ENCODE measurements around the gene UNC50. TPM values are rescaled to one million over a fixed set of nuclear protein-coding genes. Genes with fewer than 3 reads are reported as not detected.

Gene UNC50
- total and polyA plus RNA-seq, 8 donors = 48.1 to 63.6 (median 54.6) TPM

DNA sequence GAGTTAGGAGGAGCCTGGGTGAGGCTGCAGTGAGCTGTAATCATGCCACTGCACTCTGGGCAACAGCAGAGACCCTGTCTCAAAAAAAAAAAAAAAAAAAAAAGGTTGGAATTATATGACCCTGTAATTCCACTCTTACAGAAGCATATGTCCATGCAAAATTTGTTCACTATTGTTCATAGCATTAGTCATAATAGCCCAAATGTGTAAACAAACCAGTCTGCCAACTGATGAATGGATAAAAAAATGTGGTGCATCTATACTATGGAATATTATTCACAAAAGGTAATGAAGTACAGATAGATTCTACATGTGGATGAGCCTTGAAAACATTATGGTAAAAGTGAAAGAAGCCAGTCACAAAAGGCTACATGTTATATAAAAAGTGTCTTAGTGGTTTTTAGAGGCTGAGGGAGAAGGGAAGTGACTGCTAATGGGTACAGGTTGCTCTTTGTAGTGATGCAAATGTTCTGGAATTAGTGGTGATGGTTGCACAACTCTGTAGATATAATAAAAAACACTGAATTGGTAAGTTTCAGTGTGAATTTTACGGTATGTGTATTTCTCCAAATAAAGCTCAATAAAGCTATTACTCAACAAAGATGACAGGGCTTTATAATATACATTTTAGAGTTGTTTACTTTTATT, 9.5 kb upstream of the UNC50 start:
- Histone ChIP-seq H3K4me1 (peaks cover 0 to 3% of the 10 kb centered on the region in 2 donors), H3K27me3 (no peaks in the 10 kb centered on the region), H3K9me3 (no peaks in the 10 kb centered on the region), H3K4me3 (no peak overlapping the region), H3K27ac (no peak overlapping the region), H3K36me3 (peaks cover 0 to 72% of the 10 kb centered on the region in 2 donors)
- DNase-seq = no peak
- intact Hi-C loops (cut with DNase I) = no loop called here
- TF ChIP-seq, protein P1, sequence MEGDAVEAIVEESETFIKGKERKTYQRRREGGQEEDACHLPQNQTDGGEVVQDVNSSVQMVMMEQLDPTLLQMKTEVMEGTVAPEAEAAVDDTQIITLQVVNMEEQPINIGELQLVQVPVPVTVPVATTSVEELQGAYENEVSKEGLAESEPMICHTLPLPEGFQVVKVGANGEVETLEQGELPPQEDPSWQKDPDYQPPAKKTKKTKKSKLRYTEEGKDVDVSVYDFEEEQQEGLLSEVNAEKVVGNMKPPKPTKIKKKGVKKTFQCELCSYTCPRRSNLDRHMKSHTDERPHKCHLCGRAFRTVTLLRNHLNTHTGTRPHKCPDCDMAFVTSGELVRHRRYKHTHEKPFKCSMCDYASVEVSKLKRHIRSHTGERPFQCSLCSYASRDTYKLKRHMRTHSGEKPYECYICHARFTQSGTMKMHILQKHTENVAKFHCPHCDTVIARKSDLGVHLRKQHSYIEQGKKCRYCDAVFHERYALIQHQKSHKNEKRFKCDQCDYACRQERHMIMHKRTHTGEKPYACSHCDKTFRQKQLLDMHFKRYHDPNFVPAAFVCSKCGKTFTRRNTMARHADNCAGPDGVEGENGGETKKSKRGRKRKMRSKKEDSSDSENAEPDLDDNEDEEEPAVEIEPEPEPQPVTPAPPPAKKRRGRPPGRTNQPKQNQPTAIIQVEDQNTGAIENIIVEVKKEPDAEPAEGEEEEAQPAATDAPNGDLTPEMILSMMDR (IDR thresholded peaks at IDR 0.05) = no peak
- no peak for ATAC-seq

DNA sequence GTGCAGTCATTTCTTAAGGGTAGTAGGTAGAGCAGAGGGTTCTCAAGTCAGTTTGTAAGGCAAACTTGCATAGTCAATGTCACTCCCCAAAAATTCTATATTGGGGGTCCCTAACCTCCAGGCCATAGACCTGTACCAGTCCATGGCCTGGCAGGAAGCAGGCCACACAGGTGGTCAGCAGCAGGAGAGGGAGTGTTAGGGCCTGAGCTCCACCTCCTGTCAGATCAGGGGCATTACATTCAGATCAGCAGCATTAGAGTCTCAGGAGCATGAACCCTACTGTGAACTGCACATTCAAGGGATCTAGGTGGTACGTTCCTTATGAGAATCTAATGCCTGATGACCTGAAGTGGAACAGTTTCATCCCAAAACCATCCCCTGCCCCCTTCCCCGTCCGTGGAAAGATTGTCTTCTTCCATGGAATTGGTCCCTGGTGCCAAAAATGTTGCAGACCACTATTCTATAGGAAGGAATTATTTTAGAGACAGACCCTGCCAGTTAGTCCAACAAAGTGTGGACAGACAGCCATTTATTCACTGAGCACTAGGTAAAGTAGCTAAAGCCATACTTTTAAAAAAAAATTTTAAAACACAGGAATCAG, 6.8 kb upstream of the UNC50 start:
- Histone ChIP-seq H3K36me3 (peaks cover 0 to 68% of the 10 kb centered on the region in 2 donors), H3K27me3 (no peaks in the 10 kb centered on the region), H3K4me1 (peaks cover 2 to 14% of the 10 kb centered on the region in 2 donors), H3K9me3 (no peaks in the 10 kb centered on the region), H3K4me3 (no peak overlapping the region), H3K27ac (no peak overlapping the region)
- ATAC-seq (peak; percentile 80), DNase-seq (peak in 1 of 4 donors; percentile 9)
- TF ChIP-seq, protein P1 (IDR thresholded peaks at IDR 0.05) = peak; percentile 26 to 30
- intact Hi-C loops (cut with DNase I) = no loop called here

DNA sequence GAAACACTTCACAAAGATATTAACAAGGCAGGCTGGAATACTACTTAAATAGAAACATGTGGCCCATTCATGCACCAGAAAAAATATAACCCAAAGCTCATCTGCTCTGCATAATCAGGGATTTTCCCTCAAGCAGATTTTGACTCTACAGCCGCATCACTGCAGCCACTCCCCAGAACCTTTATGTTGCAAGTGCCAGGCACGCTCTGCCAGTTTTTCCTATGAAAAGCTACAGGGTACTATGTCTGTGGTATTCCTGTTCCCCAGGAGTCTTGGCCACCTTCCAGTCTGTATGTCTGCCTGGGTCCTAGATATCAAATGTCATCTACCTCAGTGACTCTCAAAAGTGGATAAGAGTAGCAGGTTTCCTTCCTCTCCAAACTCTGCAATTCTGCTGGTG, 3.8 kb upstream of the UNC50 start:
- Histone ChIP-seq H3K36me3 (peaks cover 0 to 45% of the 10 kb centered on the region in 2 donors), H3K27ac (no peak overlapping the region), H3K27me3 (no peaks in the 10 kb centered on the region), H3K9me3 (no peaks in the 10 kb centered on the region), H3K4me3 (no peak overlapping the region), H3K4me1 (peaks cover 15 to 29% of the 10 kb centered on the region in 2 donors)
- intact Hi-C loops (cut with DNase I) = no loop called here
- no peak for ATAC-seq
- DNase-seq = no peak
- TF ChIP-seq, protein P1 (IDR thresholded peaks at IDR 0.05) = no peak

DNA sequence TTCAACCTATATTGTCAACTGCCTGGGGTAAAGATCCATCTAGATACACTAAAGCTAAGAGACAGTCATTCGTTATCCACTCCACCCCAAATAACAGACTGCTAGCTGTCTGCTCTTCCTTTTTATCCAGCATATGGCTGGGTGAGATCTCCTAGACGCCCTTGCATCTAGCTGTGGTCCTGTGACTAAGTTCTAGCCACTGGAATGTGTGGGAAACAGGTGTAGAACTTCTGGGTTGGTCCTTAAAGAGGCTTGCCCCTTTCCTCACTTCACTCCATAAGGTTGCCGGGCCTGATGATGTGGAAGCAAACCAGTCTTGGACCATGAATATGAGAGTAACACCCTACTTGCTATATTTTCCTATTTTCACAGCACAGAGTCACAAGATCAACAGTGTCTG, 3.3 kb upstream of the UNC50 start:
- Histone ChIP-seq H3K27ac (no peak overlapping the region), H3K27me3 (no peaks in the 10 kb centered on the region), H3K4me3 (no peak overlapping the region), H3K36me3 (peaks cover 0 to 40% of the 10 kb centered on the region in 2 donors), H3K4me1 (peaks cover 20 to 34% of the 10 kb centered on the region in 2 donors), H3K9me3 (no peaks in the 10 kb centered on the region)
- intact Hi-C loops (cut with DNase I) = no loop called here
- TF ChIP-seq, protein P1 (IDR thresholded peaks at IDR 0.05) = no peak
- ATAC-seq (no peak), DNase-seq (no peak)

DNA sequence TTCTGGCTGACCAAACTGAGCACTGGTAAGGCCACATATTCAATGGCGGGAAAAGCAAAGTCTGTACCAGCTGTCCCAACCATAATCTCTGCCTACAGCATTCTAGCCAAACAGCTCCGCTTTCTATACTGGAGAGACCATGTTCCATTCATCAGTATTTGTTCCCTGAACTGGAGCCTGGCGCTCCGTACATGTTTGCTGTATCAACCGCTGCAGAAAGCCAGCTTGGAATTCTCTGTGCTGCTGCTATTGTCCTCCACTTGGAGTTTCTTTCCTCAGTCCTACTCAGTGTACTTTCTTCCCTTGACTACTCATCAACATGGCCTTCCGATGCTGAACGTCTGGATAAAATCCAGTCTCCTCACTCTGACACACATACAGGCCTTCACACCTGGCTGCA, 2.0 kb upstream of the UNC50 start:
- intact Hi-C loops (cut with DNase I) = no loop called here
- no peak for DNase-seq
- Histone ChIP-seq H3K9me3 (no peaks in the 10 kb centered on the region), H3K4me1 (peaks cover 27 to 48% of the 10 kb centered on the region in 2 donors), H3K27ac (no peak overlapping the region), H3K36me3 (peaks cover 0 to 38% of the 10 kb centered on the region in 2 donors), H3K27me3 (no peaks in the 10 kb centered on the region), H3K4me3 (no peak overlapping the region)
- no peak for ATAC-seq
- TF ChIP-seq, protein P1 (IDR thresholded peaks at IDR 0.05) = no peak
